Endothelial cell (in vitro differentiated cells): ENCODE measurements around the gene C5. TPM values are rescaled to one million over a fixed set of nuclear protein-coding genes. Genes with fewer than 3 reads are reported as not detected.

Source experiments
- DNase-seq: peaks from one replicate; pipeline ENCODE4 v3.0.0; 2021; ENCODE audit warnings: low spot score
- H3K27ac Mint-ChIP-seq: one replicate; pipeline ENCODE4 v1.8.0; 2021; ENCODE audit warnings: mixed read lengths, inconsistent platforms; ENCODE audit not compliant: unreplicated experiment
- H3K27me3 Mint-ChIP-seq: one replicate; pipeline ENCODE4 v1.8.0; 2021; ENCODE audit warnings: mild to moderate bottlenecking, moderate library complexity, mixed read lengths, inconsistent platforms; ENCODE audit not compliant: unreplicated experiment
- H3K36me3 Mint-ChIP-seq: one replicate; pipeline ENCODE4 v1.8.0; 2021; ENCODE audit warnings: mild to moderate bottlenecking, low read depth, mixed read lengths, inconsistent platforms; ENCODE audit not compliant: unreplicated experiment
- H3K4me1 Mint-ChIP-seq: one replicate; pipeline ENCODE4 v1.8.0; 2021; ENCODE audit warnings: mild to moderate bottlenecking, mixed read lengths, inconsistent platforms; ENCODE audit not compliant: unreplicated experiment
- H3K4me3 Mint-ChIP-seq: one replicate; pipeline ENCODE4 v1.8.0; 2021; ENCODE audit warnings: mild to moderate bottlenecking, mixed read lengths, inconsistent platforms; ENCODE audit not compliant: unreplicated experiment
- H3K9me3 Mint-ChIP-seq: one replicate; pipeline ENCODE4 v1.8.0; 2021; ENCODE audit warnings: mixed read lengths, inconsistent platforms; ENCODE audit not compliant: unreplicated experiment
- CTCF ChIP-seq: fragments of 200-600 bp; sonication (generic); IDR thresholded peaks from one replicate; pipeline ENCODE4 v1.5.0; 2021; ENCODE audit warnings: antibody characterized with exemption; ENCODE audit not compliant: unreplicated experiment
- total RNA-seq: library from RNA; stranded (reverse); fragmentation: NEBNext Ultra II Directional; extraction: Animal tissue kit (Norgen Biotek cat#: 25700); gene quantifications from one replicate; pipeline ENCODE4 v1.2.1, GENCODE V29; 2021; ENCODE audit not compliant: unreplicated experiment

The C5 gene
- total RNA-seq, 1 donor from 2014 or later: 0.41 TPM

- Mint-ChIP-seq H3K27me3 (no peaks in the 10 kb centered on the region), H3K4me3 (no peak overlapping the region), H3K4me1 (no peaks in the 10 kb centered on the region), H3K27ac (no peak overlapping the region), H3K36me3 (no peaks in the 10 kb centered on the region), H3K9me3 (no peaks in the 10 kb centered on the region)
- no peak for DNase-seq
- TF ChIP-seq CTCF: peak; percentile 12
These were observed 113.3 kb downstream of the C5 start for GRCh38 chr9:120936764-120937122.

GRCh38 chr9:120936011-120936763 lies 113.9 kb downstream of the C5 start:
- Mint-ChIP-seq H3K4me3 (no peak overlapping the region), H3K9me3 (no peaks in the 10 kb centered on the region), H3K27me3 (no peaks in the 10 kb centered on the region), H3K36me3 (no peaks in the 10 kb centered on the region), H3K4me1 (peaks cover 4% of the 10 kb centered on the region), H3K27ac (no peak overlapping the region)
- DNase-seq: peak; percentile 93
- TF ChIP-seq CTCF: peak; percentile 79

GRCh38 chr9:120935383-120935857 lies 114.7 kb downstream of the C5 start:
- DNase-seq: no peak
- no peak overlapping the region for H3K4me3 Mint-ChIP-seq
- no peak overlapping the region for H3K27ac Mint-ChIP-seq
- H3K27me3 Mint-ChIP-seq: peaks cover 1% of the 10 kb centered on the region
- H3K4me1 Mint-ChIP-seq: peaks cover 7% of the 10 kb centered on the region
- TF ChIP-seq CTCF: no peak
- H3K36me3 Mint-ChIP-seq: no peaks in the 10 kb centered on the region
- H3K9me3 Mint-ChIP-seq: no peaks in the 10 kb centered on the region

- Mint-ChIP-seq H3K4me1 (peaks cover 7% of the 10 kb centered on the region), H3K36me3 (no peaks in the 10 kb centered on the region), H3K9me3 (no peaks in the 10 kb centered on the region), H3K4me3 (no peak overlapping the region), H3K27me3 (peaks cover 1% of the 10 kb centered on the region), H3K27ac (no peak overlapping the region)
- DNase-seq: no peak
- no peak for TF ChIP-seq CTCF
These were observed 115.8 kb downstream of the C5 start for GRCh38 chr9:120934281-120934680.

- no peak overlapping the region for H3K4me3 Mint-ChIP-seq
- H3K27ac Mint-ChIP-seq: no peak overlapping the region
- H3K27me3 Mint-ChIP-seq: peaks cover 1% of the 10 kb centered on the region
- no peak for TF ChIP-seq CTCF
- H3K9me3 Mint-ChIP-seq: no peaks in the 10 kb centered on the region
- peaks cover 7% of the 10 kb centered on the region for H3K4me1 Mint-ChIP-seq
- H3K36me3 Mint-ChIP-seq: no peaks in the 10 kb centered on the region
- DNase-seq: no peak
These were observed 116.6 kb downstream of the C5 start for GRCh38 chr9:120933310-120934055.
